Measurements from ENCODE around the gene DMXL2. TPM values are rescaled to one million over a fixed set of nuclear protein-coding genes. Genes with fewer than 3 reads are reported as not detected.

Gene DMXL2
- total RNA-seq, 4 donors from 2014 or later = 17.5 to 111 (median 29.1) TPM

- no peak overlapping the region for H3K4me3 ChIP-seq
- no peak for ATAC-seq
- 78 to 83% methylated on average over 3 to 5 of the region's 5 CpGs for WGBS, 2 donors (ENCODE audit: low coverage in 1 of 2)
These were observed 123.1 kb downstream of the DMXL2 start for GRCh38 chr15:51499379-51499976.

GRCh38 chr15:51497806-51498205 is 124.8 kb downstream of the DMXL2 start:
- TF ChIP-seq CTCF (IDR thresholded peaks at IDR 0.05) (no peak), EP300 (IDR thresholded peaks at IDR 0.05) (no peak), POLR2A (IDR thresholded peaks at IDR 0.05) (no peak), POLR2AphosphoS5 (IDR thresholded peaks at IDR 0.05) (no peak)
- Histone ChIP-seq H3K4me1 (no peaks in the 10 kb centered on the region), H3K36me3 (peaks cover 0 to 37% of the 10 kb centered on the region in 2 donors)

More at GRCh38 chr15:51499379-51499976, 123.1 kb downstream of the DMXL2 start:
- no peak overlapping the region for H3K27ac ChIP-seq
- H3K4me1 ChIP-seq = no peaks in the 10 kb centered on the region
- no peaks in the 10 kb centered on the region for H3K9me3 ChIP-seq
- TF ChIP-seq POLR2AphosphoS5 (IDR thresholded peaks at IDR 0.05) (no peak), CTCF (IDR thresholded peaks at IDR 0.05) (peak in 1 of 4 experiments; percentile 15), POLR2A (IDR thresholded peaks at IDR 0.05) (no peak)
- peaks cover 0 to 47% of the 10 kb centered on the region in 2 donors for H3K36me3 ChIP-seq
- no peaks in the 10 kb centered on the region for H3K27me3 ChIP-seq

GRCh38 chr15:51496246-51496645 is 126.3 kb downstream of the DMXL2 start:
- no peak for ATAC-seq
- H3K4me1 ChIP-seq = no peaks in the 10 kb centered on the region
- H3K27ac ChIP-seq = no peak overlapping the region
- WGBS, 2 donors (ENCODE audit: low coverage in 1 of 2) = 60 to 82% methylated on average over 1 of the region's 1 CpG
- H3K27me3 ChIP-seq = no peaks in the 10 kb centered on the region
- H3K4me3 ChIP-seq = no peak overlapping the region
- H3K9me3 ChIP-seq = no peaks in the 10 kb centered on the region
- TF ChIP-seq CTCF (IDR thresholded peaks at IDR 0.05) (no peak), EP300 (IDR thresholded peaks at IDR 0.05) (no peak), POLR2A (IDR thresholded peaks at IDR 0.05) (no peak), POLR2AphosphoS5 (IDR thresholded peaks at IDR 0.05) (no peak)
- H3K36me3 ChIP-seq = peaks cover 0 to 33% of the 10 kb centered on the region in 2 donors

More at GRCh38 chr15:51497806-51498205, 124.8 kb downstream of the DMXL2 start:
- H3K27me3 ChIP-seq = no peaks in the 10 kb centered on the region
- 93% methylated on average over 2 to 3 of the region's 3 CpGs for WGBS, 2 donors (ENCODE audit: low coverage in 1 of 2)
- no peak overlapping the region for H3K27ac ChIP-seq
- ATAC-seq = no peak
- H3K4me3 ChIP-seq = no peak overlapping the region
- no peaks in the 10 kb centered on the region for H3K9me3 ChIP-seq

GRCh38 chr15:51494411-51495314 is 127.9 kb downstream of the DMXL2 start:
- H3K9me3 ChIP-seq = no peaks in the 10 kb centered on the region
- H3K36me3 ChIP-seq = peaks cover 0 to 35% of the 10 kb centered on the region in 2 donors
- H3K27me3 ChIP-seq = no peaks in the 10 kb centered on the region
- no peak overlapping the region for H3K27ac ChIP-seq
- 86 to 91% methylated on average over 9 of the region's 9 CpGs for WGBS, 2 donors (ENCODE audit: low coverage in 1 of 2)
- TF ChIP-seq POLR2AphosphoS5 (IDR thresholded peaks at IDR 0.05) = no peak
- no peak for TF ChIP-seq POLR2A (IDR thresholded peaks at IDR 0.05)
- no peak for TF ChIP-seq CTCF (IDR thresholded peaks at IDR 0.05)
- TF ChIP-seq EP300 (IDR thresholded peaks at IDR 0.05) = no peak
- no peaks in the 10 kb centered on the region for H3K4me1 ChIP-seq
- no peak overlapping the region for H3K4me3 ChIP-seq
- ATAC-seq = no peak
